Measurements from ENCODE around the gene SETX. TPM values are rescaled to one million over a fixed set of nuclear protein-coding genes. Genes with fewer than 3 reads are reported as not detected.

SETX gene
- total RNA-seq, 1 donor from 2014 or later = 39.0 TPM

DNA sequence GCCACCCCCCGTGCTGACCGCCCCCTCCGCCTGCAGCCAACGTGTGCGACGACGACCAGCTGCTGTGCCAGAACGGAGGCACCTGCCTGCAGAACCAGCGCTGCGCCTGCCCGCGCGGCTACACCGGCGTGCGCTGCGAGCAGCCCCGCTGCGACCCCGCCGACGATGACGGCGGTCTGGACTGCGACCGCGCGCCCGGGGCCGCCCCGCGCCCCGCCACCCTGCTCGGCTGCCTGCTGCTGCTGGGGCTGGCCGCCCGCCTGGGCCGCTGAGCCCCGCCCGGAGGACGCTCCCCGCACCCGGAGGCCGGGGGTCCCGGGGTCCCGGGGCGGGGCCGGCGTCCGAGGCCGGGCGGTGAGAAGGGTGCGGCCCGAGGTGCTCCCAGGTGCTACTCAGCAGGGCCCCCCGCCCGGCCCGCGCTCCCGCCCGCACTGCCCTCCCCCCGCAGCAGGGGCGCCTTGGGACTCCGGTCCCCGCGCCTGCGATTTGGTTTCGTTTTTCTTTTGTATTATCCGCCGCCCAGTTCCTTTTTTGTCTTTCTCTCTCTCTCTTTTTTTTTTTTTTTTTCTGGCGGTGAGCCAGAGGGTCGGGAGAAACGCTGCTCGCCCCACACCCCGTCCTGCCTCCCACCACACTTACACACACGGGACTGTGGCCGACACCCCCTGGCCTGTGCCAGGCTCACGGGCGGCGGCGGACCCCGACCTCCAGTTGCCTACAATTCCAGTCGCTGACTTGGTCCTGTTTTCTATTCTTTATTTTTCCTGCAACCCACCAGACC is 112.8 kb downstream of the SETX start:
- DNase-seq (ENCODE audit: low read depth) = no peak

DNA sequence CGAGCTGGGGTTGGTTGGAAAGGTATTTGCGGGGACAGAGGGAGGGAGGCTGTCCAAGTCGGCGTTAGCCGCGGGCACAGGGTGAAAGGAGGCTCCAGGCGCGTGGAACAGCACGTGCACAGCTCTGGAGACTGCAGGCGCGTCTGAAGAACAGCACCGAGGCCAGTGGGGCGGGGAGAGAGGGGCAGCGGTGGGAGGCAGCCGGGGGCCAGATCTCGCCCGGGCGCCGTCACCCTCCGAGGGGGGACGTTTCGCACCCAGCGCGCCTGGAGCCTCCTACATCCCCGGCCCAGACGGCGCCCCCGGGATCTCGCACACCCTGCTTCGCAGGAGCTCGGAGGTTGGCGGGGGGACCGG is 113.3 kb downstream of the SETX start:
- DNase-seq (ENCODE audit: low read depth) = no peak

DNA sequence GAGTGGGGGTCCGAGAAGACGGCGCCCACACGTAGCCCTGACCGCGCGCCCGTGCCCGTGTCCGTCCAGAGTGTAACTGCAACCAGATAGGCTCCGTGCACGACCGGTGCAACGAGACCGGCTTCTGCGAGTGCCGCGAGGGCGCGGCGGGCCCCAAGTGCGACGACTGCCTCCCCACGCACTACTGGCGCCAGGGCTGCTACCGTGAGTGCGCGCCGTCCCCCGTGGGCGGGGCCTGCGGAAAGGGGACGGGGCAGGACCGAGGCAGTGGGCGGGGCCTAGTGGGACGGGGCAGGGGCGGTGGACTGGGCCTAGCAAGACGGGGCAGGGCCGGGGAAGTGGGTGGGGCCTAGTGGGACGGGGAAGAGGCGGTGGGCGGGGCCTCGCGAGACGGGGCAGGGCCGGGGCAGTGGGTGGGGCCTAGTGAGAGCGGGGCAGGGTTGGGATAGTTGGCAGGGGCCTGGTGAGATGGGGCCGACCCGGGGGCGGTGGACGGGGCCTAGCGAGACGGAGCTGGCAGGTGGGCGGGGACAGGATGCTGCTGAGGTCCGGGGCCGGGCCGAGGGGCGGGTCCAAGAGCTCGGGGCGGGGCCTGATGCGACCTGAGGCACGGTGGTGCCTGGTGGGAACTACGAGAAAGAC is 113.8 kb downstream of the SETX start:
- DNase-seq (ENCODE audit: low read depth) = peak; percentile 12

DNA sequence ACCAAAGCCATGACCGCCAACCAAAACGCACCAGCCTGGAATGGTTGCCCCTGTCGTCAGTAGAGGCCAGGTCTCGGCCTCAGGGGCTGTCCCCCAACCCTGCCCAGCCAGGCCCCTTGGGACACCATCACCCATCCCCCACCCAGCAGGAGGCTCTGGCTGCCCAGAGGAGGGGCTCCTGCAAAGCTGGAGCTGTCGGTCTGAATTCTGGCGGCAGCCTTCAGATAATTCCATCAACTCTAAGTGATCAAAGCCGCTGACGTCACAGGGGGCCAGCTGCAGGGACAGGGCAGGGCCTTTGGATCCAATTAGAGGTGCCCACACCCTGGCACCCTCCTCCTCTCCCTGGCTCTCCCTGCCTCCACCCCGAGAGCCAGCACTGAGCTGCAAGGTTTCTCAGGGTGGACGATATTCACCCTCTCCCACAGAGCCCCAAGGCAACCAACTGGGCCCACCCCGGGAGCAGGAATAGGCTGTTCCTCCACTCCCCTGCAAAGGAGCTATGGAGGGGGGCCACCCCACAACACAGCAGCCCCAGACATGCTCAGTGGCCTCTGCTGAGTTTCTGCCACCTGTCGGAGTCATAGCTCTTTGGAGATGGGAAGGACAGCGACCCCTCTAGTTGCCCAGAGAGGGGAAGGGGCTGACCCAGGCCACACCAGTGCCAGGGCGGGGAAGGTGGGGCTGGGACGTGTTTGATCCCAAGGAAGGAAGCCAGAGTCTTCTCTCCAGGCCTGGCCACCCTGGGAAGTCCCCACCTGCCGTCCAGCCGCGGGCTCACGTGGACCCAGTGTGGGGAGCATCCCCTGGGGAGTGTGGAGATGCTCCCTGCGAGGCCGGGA is 114.6 kb downstream of the SETX start:
- DNase-seq (ENCODE audit: low read depth) = no peak

DNA sequence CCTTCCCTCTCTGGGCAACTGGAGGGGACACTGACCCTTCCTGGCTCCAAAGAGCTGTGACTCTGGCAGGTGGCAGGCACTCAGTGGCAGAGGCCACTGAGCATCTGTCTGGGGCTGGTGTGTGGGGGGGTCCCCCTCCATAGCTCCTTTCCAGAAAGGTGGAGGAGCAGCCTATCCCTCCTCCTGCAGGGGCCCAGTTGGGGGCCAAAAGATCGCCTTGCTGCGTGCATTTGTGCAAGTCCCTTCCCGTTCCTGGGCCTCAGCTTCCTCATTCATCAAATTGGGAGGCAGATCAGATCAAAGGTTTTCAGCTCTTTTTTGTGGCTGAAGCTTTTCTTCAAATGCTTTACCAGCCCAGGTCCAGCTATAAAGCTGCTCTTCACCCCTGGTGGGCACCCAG is 115.3 kb downstream of the SETX start:
- DNase-seq (ENCODE audit: low read depth) = no peak

DNA sequence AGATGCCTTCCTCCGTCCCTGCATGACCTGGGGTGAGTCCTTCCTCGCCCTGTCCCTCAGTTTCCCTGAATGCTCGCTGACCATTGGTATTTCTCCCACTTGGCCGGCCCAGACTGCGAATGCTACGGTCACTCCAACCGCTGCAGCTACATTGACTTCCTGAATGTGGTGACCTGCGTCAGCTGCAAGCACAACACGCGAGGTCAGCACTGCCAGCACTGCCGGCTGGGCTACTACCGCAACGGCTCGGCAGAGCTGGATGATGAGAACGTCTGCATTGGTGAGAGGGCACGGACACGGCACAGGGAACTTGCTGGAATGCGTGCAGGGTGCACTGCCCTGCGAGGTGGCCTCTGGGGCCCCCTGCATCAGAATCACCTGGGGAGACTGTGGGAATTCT is 115.8 kb downstream of the SETX start:
- peak; percentile 28 for DNase-seq (ENCODE audit: low read depth)

DNA sequence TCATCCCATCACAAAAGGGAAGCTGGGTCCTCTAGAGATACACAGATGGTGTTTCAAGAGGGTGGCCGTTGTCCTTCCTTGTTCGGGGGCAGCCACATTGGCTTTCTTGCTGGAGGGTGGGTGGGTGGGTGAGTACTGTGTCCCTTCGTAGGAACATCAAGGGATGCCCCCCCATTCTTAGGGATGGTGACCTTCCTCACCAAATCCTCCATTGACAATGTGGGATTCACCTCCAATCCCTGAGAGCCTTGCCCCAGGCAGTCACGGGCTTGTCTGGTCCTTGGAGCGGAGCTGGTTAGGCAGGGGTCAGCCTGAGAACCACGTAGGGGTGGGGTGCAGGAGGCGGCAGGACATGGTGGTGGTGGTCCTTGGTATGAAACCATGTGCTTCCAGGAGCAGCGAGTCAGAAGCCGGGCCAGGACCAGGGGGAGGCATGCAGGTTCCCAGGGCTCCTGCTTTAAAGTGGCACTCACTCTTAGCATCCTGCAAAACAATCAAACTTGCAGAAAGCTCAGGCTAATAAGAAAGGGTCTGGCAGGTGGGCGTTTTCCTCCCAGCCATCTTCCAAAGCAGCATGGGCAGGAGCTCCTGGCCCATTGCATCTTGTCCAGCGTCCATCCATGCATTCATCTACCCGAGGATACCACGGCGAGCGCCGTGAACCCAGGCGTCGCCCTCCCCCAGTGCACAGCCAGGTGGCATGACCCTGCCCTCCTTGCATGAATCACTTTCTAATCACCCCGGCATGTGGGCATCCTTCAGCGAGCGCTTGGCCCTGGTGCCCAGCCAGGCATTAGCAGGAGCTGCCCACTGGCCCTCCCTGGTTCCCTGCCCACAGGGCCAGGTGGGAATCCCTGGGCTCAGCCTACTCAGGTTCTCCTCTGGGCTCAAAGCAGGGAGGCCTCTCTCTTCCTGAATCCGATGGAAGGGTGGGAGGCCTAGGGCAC is 116.5 kb downstream of the SETX start:
- DNase-seq (ENCODE audit: low read depth) = peak; percentile 20

DNA sequence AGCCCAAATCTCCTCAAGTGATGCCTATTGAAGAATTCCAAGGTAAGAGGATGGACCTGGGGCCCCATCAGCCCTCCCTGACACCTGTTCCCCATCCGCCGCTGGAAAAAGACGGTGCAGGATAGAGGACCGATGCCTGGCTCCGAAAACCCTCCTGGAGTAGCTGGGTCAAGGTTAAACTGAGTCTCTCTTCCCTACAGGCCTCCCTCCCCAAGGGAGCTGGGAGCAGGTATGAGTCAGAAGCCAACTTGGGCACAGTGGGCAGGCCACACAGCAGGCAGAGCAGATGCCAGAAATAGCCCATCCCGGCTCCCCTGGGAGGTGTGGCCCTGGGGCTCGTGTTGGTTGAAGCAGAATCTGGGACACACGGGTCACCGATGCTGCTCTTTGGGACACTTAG is 117.3 kb downstream of the SETX start:
- peak; percentile 88 for DNase-seq (ENCODE audit: low read depth)

DNA sequence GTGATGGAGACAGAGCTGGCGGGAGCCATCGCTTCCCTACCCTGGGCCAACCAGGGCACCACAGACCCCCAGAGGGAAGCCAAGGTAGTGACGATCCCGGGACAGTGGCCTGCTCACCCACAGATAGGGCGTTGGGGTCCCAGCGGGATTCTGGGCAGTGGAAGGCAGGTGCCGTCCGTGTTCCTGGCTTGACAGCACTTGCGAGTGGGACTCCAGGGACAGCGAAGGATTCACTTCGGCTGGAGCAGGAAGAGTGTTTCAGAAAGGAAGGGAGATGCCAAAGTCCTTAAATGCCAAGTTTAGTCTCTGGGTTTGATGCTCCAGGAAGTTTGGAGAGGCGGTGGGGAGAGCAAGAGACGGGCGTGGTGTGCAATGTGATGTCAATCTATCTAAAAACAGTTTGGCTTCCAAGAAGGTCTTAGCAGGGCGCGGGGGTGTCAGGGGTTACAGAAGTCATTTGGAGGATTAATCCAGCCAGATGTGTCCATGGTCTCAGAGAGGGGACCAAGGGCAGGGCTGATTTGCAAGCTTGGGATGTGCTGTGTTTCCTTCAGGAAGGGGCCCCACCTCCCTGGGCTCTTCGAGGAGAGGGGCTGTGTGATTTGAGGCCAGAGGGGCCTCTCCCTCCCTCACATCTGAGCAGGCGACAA is 118.0 kb downstream of the SETX start:
- no peak for DNase-seq (ENCODE audit: low read depth)

DNA sequence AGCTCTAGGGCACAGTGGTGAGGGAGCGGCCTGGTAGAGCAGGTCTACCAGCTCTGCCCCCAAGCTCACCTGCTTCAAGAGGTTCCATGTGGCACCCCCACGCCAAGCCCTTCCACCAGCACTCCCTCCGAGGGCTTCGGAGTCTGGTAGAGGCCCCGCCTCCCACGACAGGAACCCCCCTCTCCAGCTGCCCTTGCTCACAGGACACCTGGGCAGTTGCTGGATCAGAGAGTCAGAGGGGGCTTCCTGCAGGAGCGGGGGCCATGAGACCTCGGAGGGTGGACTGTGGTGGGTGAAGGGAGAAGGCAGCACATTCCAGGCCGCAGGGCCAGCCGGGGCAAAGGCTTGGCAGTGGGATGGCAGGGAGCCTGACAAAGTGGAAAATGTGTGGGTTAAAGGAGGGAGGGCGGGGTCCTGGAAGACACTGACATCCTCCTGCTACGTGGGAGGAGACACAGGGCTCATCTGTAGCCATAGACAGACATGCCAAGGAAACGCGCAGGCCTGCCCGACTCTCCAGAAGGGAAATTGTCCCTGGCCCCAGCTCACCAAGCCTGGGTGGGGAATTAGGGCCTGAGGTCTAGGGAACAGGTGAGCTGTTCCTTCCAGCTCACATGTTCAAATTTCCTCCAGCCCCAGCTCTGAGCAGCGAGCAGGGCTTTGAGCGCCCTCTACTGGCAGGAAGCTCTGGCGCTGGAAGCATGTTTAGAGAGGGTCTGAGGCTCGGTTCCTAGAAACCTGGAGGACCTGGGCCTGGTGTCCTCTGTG is 118.7 kb downstream of the SETX start:
- peak; percentile 81 for DNase-seq (ENCODE audit: low read depth)

DNA sequence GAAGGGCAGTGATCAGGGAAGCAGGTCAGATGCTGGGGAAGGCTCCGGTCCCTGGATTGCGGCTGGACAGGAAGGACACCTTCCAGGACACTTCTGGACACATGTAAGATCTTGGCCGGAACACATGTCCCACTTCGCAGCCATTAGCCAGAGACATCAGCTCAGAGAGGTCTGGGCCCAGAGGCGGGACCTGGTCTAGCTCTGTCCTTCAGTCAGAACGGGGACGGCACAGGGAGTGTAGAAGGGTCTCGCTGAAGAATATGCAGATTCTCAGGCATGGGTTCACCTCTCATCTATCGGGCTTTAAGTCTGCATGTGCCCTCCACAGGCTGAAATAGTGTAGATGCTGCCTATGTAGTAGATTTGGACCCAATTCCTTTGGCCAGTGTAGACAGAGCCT is 119.7 kb downstream of the SETX start:
- no peak for DNase-seq (ENCODE audit: low read depth)

DNA sequence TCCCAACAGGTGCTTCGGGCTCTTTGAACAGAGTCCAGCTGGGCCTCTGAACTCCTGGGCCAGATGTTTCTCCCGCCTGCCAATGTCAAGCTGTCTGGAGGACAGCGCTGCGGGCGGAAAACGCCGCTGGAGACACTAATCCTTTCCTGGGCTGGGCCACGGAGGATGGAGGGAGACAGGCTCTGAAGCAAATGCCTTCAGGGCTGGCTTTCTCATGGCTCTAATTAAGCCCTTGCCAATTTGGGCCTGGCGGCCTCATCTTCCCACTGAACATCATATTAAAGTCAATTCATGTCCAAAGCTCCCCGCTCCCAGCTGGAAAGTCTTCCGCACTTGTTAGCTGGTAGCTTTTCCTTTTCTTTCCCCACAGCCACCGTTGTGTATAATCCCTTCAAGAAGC is 120.3 kb downstream of the SETX start:
- DNase-seq (ENCODE audit: low read depth) = no peak

DNA sequence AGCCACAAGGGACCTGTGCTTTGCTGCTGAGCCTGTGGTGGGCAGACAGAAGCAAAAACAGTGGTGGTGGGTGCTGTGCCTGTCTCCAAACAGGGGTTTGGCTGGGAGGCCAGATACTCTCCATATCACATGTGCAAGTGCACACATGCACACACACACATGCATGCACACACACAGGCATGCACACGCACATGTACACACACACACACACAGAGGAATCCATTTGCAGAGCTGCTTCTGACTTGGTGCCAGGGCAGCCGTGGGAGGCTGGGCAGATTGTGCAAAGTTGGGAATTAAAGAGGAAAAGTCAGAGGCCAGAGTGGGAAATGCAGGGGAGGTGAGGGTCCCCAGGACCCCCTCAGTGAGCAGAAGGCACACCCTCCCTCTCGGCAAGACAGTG is 121.6 kb downstream of the SETX start:
- no peak for DNase-seq (ENCODE audit: low read depth)

DNA sequence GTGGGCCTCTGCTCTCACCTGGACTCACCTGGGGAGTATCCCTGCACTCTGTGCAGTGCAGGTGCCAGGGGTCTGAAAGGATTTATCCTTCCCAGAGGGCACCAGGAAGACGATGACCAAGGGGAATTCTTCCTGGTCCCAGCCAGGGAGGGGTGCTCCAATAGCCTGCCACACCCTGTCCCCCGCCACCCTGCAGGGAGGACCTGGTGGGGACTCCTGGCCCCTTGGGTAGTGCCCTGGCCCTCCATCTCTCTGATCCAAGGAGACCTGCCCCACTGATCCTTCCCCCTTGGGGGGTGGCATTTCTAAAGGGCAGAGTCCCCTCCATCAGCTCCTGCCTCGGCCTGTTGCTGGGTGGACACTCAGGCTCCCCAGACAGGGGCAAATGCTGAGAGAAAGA is 122.3 kb downstream of the SETX start:
- DNase-seq (ENCODE audit: low read depth) = no peak

DNA sequence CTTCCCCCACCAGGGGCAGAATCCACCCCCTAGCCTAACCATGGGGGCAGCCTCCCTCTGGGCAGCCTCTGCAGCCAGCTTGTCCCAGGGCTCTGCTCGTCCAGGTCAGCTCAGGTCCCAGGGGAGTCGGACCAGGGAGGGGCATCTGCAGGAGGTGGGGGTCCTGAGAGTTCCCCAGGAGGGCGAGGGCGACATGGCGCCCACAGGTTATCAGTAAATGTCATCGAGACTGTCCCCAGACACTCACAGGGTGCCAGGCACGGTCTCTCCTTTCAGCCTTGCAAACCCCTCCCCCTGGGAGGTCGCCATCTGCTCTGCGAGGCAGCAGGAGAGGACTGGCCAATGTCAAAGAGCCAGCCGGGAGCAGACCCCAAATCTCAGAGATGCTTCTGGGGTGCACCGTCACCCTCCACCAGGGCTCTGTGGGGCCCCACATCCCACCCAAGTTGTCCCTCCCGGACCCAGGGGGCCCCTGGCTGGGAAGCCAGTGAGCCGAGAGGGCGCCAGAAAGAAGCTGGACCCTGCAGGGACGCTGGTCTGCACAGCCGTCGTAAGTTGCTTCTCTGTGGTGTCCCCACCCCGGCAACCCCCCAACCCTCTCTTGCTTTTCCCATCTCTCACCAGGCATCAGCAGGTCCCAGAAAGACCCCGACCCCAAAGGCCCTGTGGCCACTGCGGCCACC is 123.6 kb downstream of the SETX start:
- DNase-seq (ENCODE audit: low read depth) = no peak

DNA sequence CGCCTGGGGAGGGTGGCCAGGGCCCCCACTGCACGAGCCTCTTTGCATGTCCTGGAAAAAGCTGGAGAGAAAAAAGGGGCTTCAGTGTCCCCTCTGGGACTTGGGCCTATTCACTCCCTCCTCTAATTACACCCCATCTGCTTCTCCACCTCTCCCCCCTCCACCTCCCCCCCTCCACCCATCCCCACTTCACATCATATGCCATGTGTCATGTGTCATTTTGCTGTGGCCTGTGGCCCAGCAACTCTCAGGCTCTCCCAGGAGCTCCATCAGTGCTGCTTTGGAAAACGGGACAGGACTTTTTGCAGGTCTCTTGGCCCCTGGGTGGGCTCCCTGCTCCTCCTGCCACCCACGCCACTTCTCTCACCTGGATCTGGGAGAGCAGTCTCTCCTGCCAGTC is 124.2 kb downstream of the SETX start:
- no peak for DNase-seq (ENCODE audit: low read depth)

DNA sequence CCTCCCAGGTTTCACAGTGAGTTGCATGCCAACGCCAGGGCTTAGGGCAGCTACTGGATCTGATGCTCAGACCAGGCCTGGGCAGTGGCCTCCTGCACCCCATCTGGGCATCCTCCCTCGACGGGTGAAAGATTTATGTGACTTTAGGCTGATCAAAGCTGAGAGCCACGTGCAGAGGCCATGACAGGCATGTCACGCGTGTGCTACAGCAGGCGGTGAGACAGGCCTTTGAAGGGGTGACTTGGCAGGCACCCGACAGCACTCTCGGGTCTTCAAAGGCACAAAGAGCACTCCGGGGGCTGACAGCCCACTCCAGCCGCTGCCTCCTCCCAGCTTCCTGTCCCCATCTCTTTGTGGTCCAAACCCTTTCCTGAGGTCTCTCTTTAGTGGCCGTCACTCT is 126.7 kb downstream of the SETX start:
- no peak for DNase-seq (ENCODE audit: low read depth)

DNA sequence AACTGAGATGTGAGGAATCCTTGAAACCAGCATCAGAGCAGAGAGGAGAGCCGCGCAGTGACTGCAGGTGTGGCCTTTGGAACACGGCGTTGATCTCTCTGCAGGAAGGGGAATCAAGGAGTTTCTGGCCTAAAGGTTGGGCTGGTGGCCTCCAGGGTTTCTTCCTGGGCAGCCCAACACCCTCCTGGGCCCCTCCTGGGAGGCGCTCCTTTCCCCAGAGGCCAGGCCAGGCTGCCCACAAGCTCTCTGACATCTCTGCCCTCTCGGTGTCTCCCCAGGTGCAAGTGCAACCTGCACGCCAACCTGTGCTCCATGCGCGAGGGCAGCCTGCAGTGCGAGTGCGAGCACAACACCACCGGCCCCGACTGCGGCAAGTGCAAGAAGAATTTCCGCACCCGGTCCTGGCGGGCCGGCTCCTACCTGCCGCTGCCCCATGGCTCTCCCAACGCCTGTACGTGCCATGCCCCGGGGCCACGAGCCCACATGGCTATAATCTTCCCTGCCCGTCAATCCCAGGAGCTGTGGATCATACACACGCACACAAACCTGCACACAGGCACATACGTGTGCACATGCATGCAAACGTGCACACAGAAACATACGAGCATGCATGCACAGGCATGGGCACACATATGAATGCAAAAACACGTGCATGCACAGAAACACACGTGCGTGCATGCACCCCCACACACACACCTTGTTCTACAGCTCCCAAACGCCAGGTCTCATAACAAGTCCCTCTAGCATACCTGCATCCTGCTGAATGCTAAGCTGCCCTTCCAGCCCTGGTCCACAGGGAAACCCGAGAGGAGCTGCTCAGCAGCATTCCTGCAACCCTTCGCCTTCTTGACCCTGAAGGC is 128.0 kb downstream of the SETX start:
- no peak for DNase-seq (ENCODE audit: low read depth)

All from myocyte (in vitro differentiated cells).